ENCODE measurements around the gene ZXDC.

Gene ZXDC

GRCh38 chr3:126451511-126451910, 24.2 kb downstream of the ZXDC start:
- in situ Hi-C loops (cut with MboI; ENCODE audit: low sequenced_read_pairs, unreplicated experiment), result no loop called here
- TF ChIP-seq, protein P1, sequence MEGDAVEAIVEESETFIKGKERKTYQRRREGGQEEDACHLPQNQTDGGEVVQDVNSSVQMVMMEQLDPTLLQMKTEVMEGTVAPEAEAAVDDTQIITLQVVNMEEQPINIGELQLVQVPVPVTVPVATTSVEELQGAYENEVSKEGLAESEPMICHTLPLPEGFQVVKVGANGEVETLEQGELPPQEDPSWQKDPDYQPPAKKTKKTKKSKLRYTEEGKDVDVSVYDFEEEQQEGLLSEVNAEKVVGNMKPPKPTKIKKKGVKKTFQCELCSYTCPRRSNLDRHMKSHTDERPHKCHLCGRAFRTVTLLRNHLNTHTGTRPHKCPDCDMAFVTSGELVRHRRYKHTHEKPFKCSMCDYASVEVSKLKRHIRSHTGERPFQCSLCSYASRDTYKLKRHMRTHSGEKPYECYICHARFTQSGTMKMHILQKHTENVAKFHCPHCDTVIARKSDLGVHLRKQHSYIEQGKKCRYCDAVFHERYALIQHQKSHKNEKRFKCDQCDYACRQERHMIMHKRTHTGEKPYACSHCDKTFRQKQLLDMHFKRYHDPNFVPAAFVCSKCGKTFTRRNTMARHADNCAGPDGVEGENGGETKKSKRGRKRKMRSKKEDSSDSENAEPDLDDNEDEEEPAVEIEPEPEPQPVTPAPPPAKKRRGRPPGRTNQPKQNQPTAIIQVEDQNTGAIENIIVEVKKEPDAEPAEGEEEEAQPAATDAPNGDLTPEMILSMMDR (IDR thresholded peaks at IDR 0.05; ENCODE audit: borderline replicate concordance, control extremely low read depth, extremely low read depth, insufficient read depth, missing control alignments), result no peak
- DNase-seq (ENCODE audit: low spot score), result no peak

DNA sequence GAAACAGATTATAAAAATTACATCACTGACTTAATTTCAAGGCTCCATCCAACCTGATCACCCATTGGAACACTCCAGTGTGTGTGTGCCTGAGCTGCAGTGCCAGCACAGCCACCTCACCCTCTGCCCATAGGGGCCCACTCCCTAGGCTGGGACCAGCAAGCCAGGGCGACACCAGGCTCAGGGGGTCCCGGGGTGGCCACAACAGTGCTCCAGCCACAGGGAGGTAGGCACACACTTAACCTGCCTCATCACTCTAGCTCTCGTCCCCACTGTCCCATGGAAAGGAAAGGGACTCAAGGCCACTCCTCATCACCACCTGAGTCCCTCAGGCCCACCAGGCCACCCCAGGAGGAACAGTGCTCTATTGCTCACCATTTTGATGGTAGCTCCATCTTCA, 24.9 kb downstream of the ZXDC start:
- in situ Hi-C loops (cut with MboI; ENCODE audit: low sequenced_read_pairs, unreplicated experiment), result no loop called here
- no peak for DNase-seq (ENCODE audit: low spot score)
- TF ChIP-seq, protein P1 (IDR thresholded peaks at IDR 0.05; ENCODE audit: borderline replicate concordance, control extremely low read depth, extremely low read depth, insufficient read depth, missing control alignments), result no peak

- TF ChIP-seq, protein P1 (IDR thresholded peaks at IDR 0.05; ENCODE audit: borderline replicate concordance, control extremely low read depth, extremely low read depth, insufficient read depth, missing control alignments), result no peak
- in situ Hi-C loops (cut with MboI; ENCODE audit: low sequenced_read_pairs, unreplicated experiment), result no loop called here
- DNase-seq (ENCODE audit: low spot score), result no peak
Measured at GRCh38 chr3:126450219-126450618, 25.5 kb downstream of the ZXDC start.

- TF ChIP-seq, protein P1 (IDR thresholded peaks at IDR 0.05; ENCODE audit: borderline replicate concordance, control extremely low read depth, extremely low read depth, insufficient read depth, missing control alignments), result no peak
- no peak for DNase-seq (ENCODE audit: low spot score)
- in situ Hi-C loops (cut with MboI; ENCODE audit: low sequenced_read_pairs, unreplicated experiment), result no loop called here
Measured at GRCh38 chr3:126449621-126450051, 26.1 kb downstream of the ZXDC start.

- DNase-seq (ENCODE audit: low spot score), result no peak
- in situ Hi-C loops (cut with MboI; ENCODE audit: low sequenced_read_pairs, unreplicated experiment), result no loop called here
- TF ChIP-seq, protein P1 (IDR thresholded peaks at IDR 0.05; ENCODE audit: borderline replicate concordance, control extremely low read depth, extremely low read depth, insufficient read depth, missing control alignments), result no peak
Measured at GRCh38 chr3:126448893-126449180, 26.9 kb downstream of the ZXDC start.

GRCh38 chr3:126448136-126448892, 27.4 kb downstream of the ZXDC start:
- DNase-seq (ENCODE audit: low spot score), result no peak
- TF ChIP-seq, protein P1 (IDR thresholded peaks at IDR 0.05; ENCODE audit: borderline replicate concordance, control extremely low read depth, extremely low read depth, insufficient read depth, missing control alignments), result no peak
- in situ Hi-C loops (cut with MboI; ENCODE audit: low sequenced_read_pairs, unreplicated experiment), result no loop called here
